Measurements from ENCODE around the gene NAP1L4. TPM values are rescaled to one million over a fixed set of nuclear protein-coding genes. Genes with fewer than 3 reads are reported as not detected.
"Not testable (repeated sequence)": the region's sequence is repeated elsewhere in the genome, so short reads cannot be mapped to it uniquely, and the experiment has no call there.

Gene NAP1L4
- total and polyA plus RNA-seq, 2 of the 4 experiments (the other 2 are of a cell fraction), result 71.5 to 80.7 TPM

DNA sequence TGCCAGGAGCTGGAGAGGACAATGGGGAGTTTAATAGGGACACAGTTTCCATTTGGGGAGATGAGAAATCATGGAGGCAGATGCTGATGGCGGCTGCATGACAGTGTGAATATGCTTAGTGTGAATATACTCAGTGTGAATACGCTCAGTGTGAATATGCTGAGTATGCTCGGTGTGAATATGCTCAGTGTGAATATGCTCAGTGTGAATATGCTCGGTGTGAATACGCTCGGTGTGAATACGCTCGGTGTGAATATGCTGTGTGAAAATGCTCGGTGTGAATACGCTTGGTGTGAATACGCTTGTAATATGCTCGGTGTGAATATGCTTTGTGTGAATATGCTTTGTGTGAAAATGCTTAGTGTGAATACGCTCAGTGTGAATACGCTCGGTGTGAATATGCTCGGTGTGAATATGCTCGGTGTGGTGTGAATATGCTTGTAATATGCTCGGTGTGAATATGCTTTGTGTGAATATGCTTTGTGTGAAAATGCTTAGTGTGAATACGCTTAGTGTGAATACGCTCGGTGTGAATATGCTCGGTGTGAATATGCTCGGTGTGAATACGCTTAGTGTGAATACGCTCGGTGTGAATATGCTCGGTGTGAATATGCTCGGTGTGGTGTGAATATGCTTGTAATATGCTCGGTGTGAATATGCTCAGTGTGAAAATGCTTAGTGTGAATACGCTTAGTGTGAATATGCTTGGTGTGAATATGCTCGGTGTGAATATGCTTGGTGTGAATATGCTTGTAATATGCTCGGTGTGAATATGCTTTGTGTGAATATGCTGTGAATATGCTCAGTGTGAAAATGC is 54.3 kb downstream of the NAP1L4 start:
- TF ChIP-seq RCOR1 (IDR thresholded peaks at IDR 0.05; ENCODE audit: insufficient replicate concordance, low read length) (peak; percentile 72), MAFK (IDR thresholded peaks at IDR 0.05; ENCODE audit: low read depth, low read length) (peak; percentile 26; the same call in 1 of the 2 replicates)
- H4K5ac ChIP-seq (ENCODE audit: low read depth, low read length); H3K18ac ChIP-seq (ENCODE audit: low read depth, low read length); dilution Hi-C loops (cut with HindIII; ENCODE audit: low sequenced_read_pairs, unreplicated experiment); H4K8ac ChIP-seq (ENCODE audit: low read depth in 2 of 2, low read length in 2 of 2); H2BK120ac ChIP-seq (ENCODE audit: low read depth, low read length); H3K4me1 ChIP-seq (ENCODE audit: control insufficient read depth, insufficient read depth, low read length); H3K9ac ChIP-seq (ENCODE audit: low read depth, low read length); H2AK9ac ChIP-seq (replicated peaks; ENCODE audit: low read depth, low read length, poor library complexity); H4K20me1 ChIP-seq (ENCODE audit: insufficient read depth, low read length); intact Hi-C loops (cut with micrococcal nuclease); H3K27ac ChIP-seq (ENCODE audit: insufficient read depth, low read length); DNase-seq; CTCF ChIA-PET; H2AK5ac ChIP-seq (ENCODE audit: low read depth, low read length); H2BK20ac ChIP-seq (ENCODE audit: low read depth, low read length); H3K4me2 ChIP-seq (ENCODE audit: low read depth, low read length); H2BK15ac ChIP-seq (ENCODE audit: low read depth, low read length); H3K36me3 ChIP-seq (ENCODE audit: control insufficient read depth, insufficient read depth, low read length); H3K27me3 ChIP-seq (ENCODE audit: control insufficient read depth, insufficient read depth, low read length); H2BK5ac ChIP-seq (ENCODE audit: low read depth, low read length, poor library complexity, severe bottlenecking); POLR2A ChIA-PET (ENCODE audit: unreplicated experiment); H3K4ac ChIP-seq (ENCODE audit: low read depth, low read length); H3K9me1 ChIP-seq (ENCODE audit: insufficient read depth, low read length); ATAC-seq (ENCODE audit: low read depth); H3K9me3 ChIP-seq (ENCODE audit: control insufficient read depth, insufficient read depth, low read length); in situ Hi-C loops (cut with MboI; ENCODE audit: low sequenced_read_pairs); H3K23ac ChIP-seq (ENCODE audit: low read depth, low read length); H3K79me1 ChIP-seq (ENCODE audit: low read depth in 1 of 2, low read length in 2 of 2); H3K14ac ChIP-seq (replicated peaks; ENCODE audit: low read depth, low read length); H4K91ac ChIP-seq (ENCODE audit: insufficient read depth, low read depth, low read length); H3K4me3 ChIP-seq (ENCODE audit: insufficient read depth, low read depth, low read length); H3K56ac ChIP-seq (ENCODE audit: extremely low read depth, insufficient read depth, low read length): not testable (repeated sequence)
- H2AFZ ChIP-seq (replicated peaks; ENCODE audit: low read length, poor library complexity), result peak overlapping the region; percentile 32
- WGBS, 2 experiments (ENCODE audit: extremely low coverage in 2 of 2, insufficient read length in 1 of 2), result 89% methylated on average over 11 of the region's 32 CpGs; no CpG with 5 or more reads in 1 of the 2 experiments
- TSS peak; percentile 28 for BruUV-seq (replicated peaks)

Data from IMR-90 (cell line).